SK-N-SH (cell line): ENCODE data around the gene WDR7. TPM values are rescaled to one million over a fixed set of nuclear protein-coding genes. Genes with fewer than 3 reads are reported as not detected.
A peak's percentile ranks its signal among the peaks of the same experiment; 100 is the strongest.

ENCODE experiments used
- CTCF ChIA-PET: fragments of 300-600, 350-600 bp; formaldehyde crosslinking; extraction: SDS; loops from one replicate; lab custom pipeline; 2021; lab: Yijun Ruan, JAX
- POLR2A ChIA-PET: fragments of 350-600 bp; sonication (Branson Sonifier 250); formaldehyde crosslinking; extraction: SDS; loops from one replicate; lab custom pipeline; 2020; ENCODE audit warnings: antibody characterized with exemption, inconsistent platforms; lab: Yijun Ruan, JAX
- DNase-seq: peaks from one replicate; pipeline ENCODE4 v3.0.0; 2012
- H2AFZ ChIP-seq: fragments of 200-600 bp; sonication (generic); 2 replicates; pipeline ENCODE4 v1.8.1; 2016; ENCODE audit warnings: antibody characterized with exemption, mild to moderate bottlenecking, low read depth
- H3F3A ChIP-seq: fragments of 200-600 bp; sonication (generic); replicated peaks from 2 replicates; pipeline ENCODE3; 2016; ENCODE audit warnings: antibody characterized with exemption, mild to moderate bottlenecking; ENCODE audit not compliant: insufficient read depth
- H3K27ac ChIP-seq, 2 experiments: fragments of 200-500 bp in 1 of 2; fragments of 200-600 bp in 1 of 2; sonication (Bioruptor generic) in 1 of 2; sonication (generic), shearing (Covaris generic) in 1 of 2; 2 replicates each; pipeline versions ENCODE4 v1.5.1 to v1.6.1; 2014 to 2016; ENCODE audit warnings: low read depth in 2 of 2, inconsistent platforms in 1 of 2, low read length in 1 of 2, mild to moderate bottlenecking in 1 of 2, mixed read lengths in 1 of 2
- H3K27me3 ChIP-seq: fragments of 200-600 bp; sonication (generic), shearing (Covaris generic); 2 replicates; pipeline ENCODE4 v1.6.1; 2016; ENCODE audit warnings: mixed run types; ENCODE audit not compliant: insufficient read depth
- H3K36me3 ChIP-seq, 2 experiments: fragments of 200-500 bp in 1 of 2; fragments of 200-600 bp in 1 of 2; sonication (Bioruptor generic) in 1 of 2; sonication (generic) in 1 of 2; replicated peaks in 1 of 2; 2 replicates each; pipeline versions ENCODE3 to v1.5.1; 2014 to 2016; ENCODE audit warnings: low read length in 1 of 2, mild to moderate bottlenecking in 1 of 2; ENCODE audit not compliant: insufficient read depth in 2 of 2, control insufficient read depth in 1 of 2
- H3K4me1 ChIP-seq, 2 experiments: fragments of 200-500 bp in 1 of 2; fragments of 200-600 bp in 1 of 2; sonication (Bioruptor generic) in 1 of 2; sonication (generic), shearing (Covaris generic) in 1 of 2; 2 replicates each; pipeline versions ENCODE4 v1.5.1 to v1.6.1; 2014 to 2016; ENCODE audit warnings: low read depth in 1 of 2, low read length in 1 of 2, mixed run types in 1 of 2; ENCODE audit not compliant: insufficient read depth in 2 of 2, control insufficient read depth in 1 of 2
- H3K4me2 ChIP-seq: fragments of 200-600 bp; sonication (generic), shearing (Covaris generic); 2 replicates; pipeline ENCODE4 v1.6.1; 2017; ENCODE audit warnings: mixed run types
- H3K4me3 ChIP-seq, 2 experiments: fragments of 200-500 bp in 1 of 2; fragments of 200-600 bp in 1 of 2; sonication (Bioruptor generic) in 1 of 2; sonication (generic), shearing (Covaris generic) in 1 of 2; 2 replicates each; pipeline versions ENCODE4 v1.5.1 to v1.8.1; 2014 to 2016; ENCODE audit warnings: low read depth in 2 of 2, inconsistent platforms in 1 of 2, low read length in 1 of 2, mild to moderate bottlenecking in 1 of 2, mixed read lengths in 1 of 2, moderate library complexity in 1 of 2
- H3K79me2 ChIP-seq: fragments of 200-600 bp; sonication (generic); 2 replicates; pipeline ENCODE4 v1.8.1; 2017; ENCODE audit warnings: mild to moderate bottlenecking; ENCODE audit not compliant: insufficient read depth
- H3K9ac ChIP-seq: fragments of 200-600 bp; sonication (generic); 2 replicates; pipeline ENCODE4 v1.6.1; 2017; ENCODE audit warnings: mixed run types
- H3K9me2 ChIP-seq: fragments of 200-600 bp; sonication (generic); 2 replicates; pipeline ENCODE4 v1.6.1; 2017; ENCODE audit warnings: mixed run types
- H3K9me3 ChIP-seq: fragments of 200-600 bp; sonication (generic); 2 replicates; pipeline ENCODE4 v1.6.1; 2017; ENCODE audit warnings: mixed run types, mild to moderate bottlenecking, moderate library complexity
- H4K20me1 ChIP-seq: fragments of 200-600 bp; sonication (generic); 2 replicates; pipeline ENCODE4 v1.6.1; 2017; ENCODE audit warnings: mild to moderate bottlenecking, mixed run types; ENCODE audit not compliant: insufficient read depth
- CHD2 ChIP-seq: fragments of 150-350 bp; IDR thresholded peaks from 2 replicates; pipeline ENCODE4 v1.6.1; 2018; ENCODE audit warnings: low read length; ENCODE audit not compliant: partially characterized antibody
- CTCF ChIP-seq: fragments of 200-600 bp; sonication (generic); IDR thresholded peaks from 2 replicates; pipeline ENCODE4 v1.6.1; 2017; ENCODE audit warnings: antibody characterized with exemption, mild to moderate bottlenecking, moderate library complexity
- ELF1 ChIP-seq: IDR thresholded peaks from 2 replicates; pipeline ENCODE4 v1.4.0; 2012
- EZH2phosphoT487 ChIP-seq: fragments of 200-600 bp; sonication (generic); IDR thresholded peaks from 2 replicates; pipeline ENCODE4 v1.6.1; 2017; ENCODE audit warnings: low read depth, mixed run types, mild to moderate bottlenecking, antibody characterized with exemption, moderate library complexity, borderline replicate concordance
- FOSL2 ChIP-seq: IDR thresholded peaks from 2 replicates; pipeline ENCODE4 v1.4.0; 2012; ENCODE audit warnings: low read depth, mild to moderate bottlenecking, moderate library complexity, borderline replicate concordance
- GATA2 ChIP-seq: sonication (generic); formaldehyde crosslinking; IDR thresholded peaks from 2 replicates; pipeline ENCODE4 v1.5.0; 2020; ENCODE audit warnings: mild to moderate bottlenecking, missing genetic modification reagents
- JUND ChIP-seq: IDR thresholded peaks from 2 replicates; pipeline ENCODE4 v1.4.0; 2012
- NFIC ChIP-seq: IDR thresholded peaks from 2 replicates; pipeline ENCODE4 v1.4.0; 2012; ENCODE audit warnings: borderline replicate concordance
- NRF1 ChIP-seq: IDR thresholded peaks from 2 replicates; pipeline ENCODE4 v1.6.1; 2012; ENCODE audit warnings: low read depth, mild to moderate bottlenecking, low read length
- PBX3 ChIP-seq: IDR thresholded peaks from 2 replicates; pipeline ENCODE4; 2012
- POLR2AphosphoS5 ChIP-seq: IDR thresholded peaks from 2 replicates; pipeline ENCODE4 v1.6.1; 2012; ENCODE audit warnings: low read depth, low read length
- RAD21 ChIP-seq: IDR thresholded peaks from 2 replicates; pipeline ENCODE4 v1.6.1; 2012; ENCODE audit warnings: mild to moderate bottlenecking, low read length
- RCOR1 ChIP-seq: fragments of 150-350 bp; IDR thresholded peaks from 2 replicates; pipeline ENCODE4 v1.6.1; 2017; ENCODE audit warnings: antibody characterized with exemption, low read length
- RFX5 ChIP-seq: IDR thresholded peaks from 2 replicates; pipeline ENCODE4 v1.6.1; 2012; ENCODE audit warnings: mild to moderate bottlenecking, improper control_type of control experiment, low read length
- SIN3A ChIP-seq: IDR thresholded peaks from 2 replicates; pipeline ENCODE4 v1.6.1; 2012; ENCODE audit warnings: low read depth, mild to moderate bottlenecking, low read length, moderate library complexity, borderline replicate concordance
- SMC3 ChIP-seq: IDR thresholded peaks from 2 replicates; pipeline ENCODE4 v1.6.1; 2012; ENCODE audit warnings: low read depth, low read length, improper control_type of control experiment
- TAF1 ChIP-seq: IDR thresholded peaks from 2 replicates; pipeline ENCODE4 v1.6.1; 2012; ENCODE audit warnings: low read depth, mild to moderate bottlenecking, low read length, moderate library complexity, borderline replicate concordance
- YY1 ChIP-seq: IDR thresholded peaks from 2 replicates; pipeline ENCODE4 v1.4.0; 2012; ENCODE audit warnings: low read depth, mild to moderate bottlenecking
- WGBS: methylation state at CpG from one replicate; pipeline ENCODE4 v1.1.6; 2017; ENCODE audit warnings: low lambda C conversion rate; 5-methylcytosine and 5-hydroxymethylcytosine counted together
- polyA plus RNA-seq, 3 experiments: library from polyadenylated mRNA; depleted of rRNA; stranded (reverse); fragments of >200 nt; gene quantifications; 2 replicates each; pipeline ENCODE4 v1.2.3, GENCODE V29; 2012
- TF ChIP-seq, protein P1 (sequence below): fragments of 150-350 bp; IDR thresholded peaks from 2 replicates; pipeline ENCODE4 v1.6.1; 2016; ENCODE audit warnings: mild to moderate bottlenecking, low read depth, low read length
- TF ChIP-seq, protein P2 (sequence below): fragments of 150-350 bp; IDR thresholded peaks from 2 replicates; pipeline ENCODE4 v1.6.1; 2017; ENCODE audit warnings: antibody characterized with exemption, low read length, low read depth, borderline replicate concordance
- TF ChIP-seq, protein P3 (sequence below): IDR thresholded peaks from 2 replicates; pipeline ENCODE4 v1.4.0; 2012; ENCODE audit warnings: low read depth

Gene WDR7
- polyA plus RNA-seq, 1 of the 3 experiments (the other 2 are of a cell fraction), result 4.1 TPM

DNA sequence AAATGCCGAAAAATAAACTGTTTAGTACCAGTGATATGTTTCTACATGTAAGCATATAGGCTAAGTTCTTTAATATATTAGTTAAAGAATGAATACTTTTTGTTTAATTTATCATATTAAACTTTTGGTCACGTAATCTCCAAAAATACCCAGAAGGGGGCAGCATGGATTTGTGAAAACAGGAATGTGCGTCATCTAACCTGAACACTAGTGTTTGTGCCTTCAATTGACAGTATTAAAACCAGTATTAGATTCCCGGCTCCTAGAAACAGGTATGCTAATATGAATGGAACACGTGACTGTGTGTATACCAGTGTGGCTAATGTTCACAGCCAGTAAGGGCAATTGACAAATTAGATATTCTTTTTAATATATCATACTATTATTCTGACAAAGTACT, 51.8 kb downstream of the WDR7 start:
- Histone ChIP-seq H3K9me2 (no peaks in the 10 kb centered on the region), H3K27ac (no peak overlapping the region), H3K27me3 (no peaks in the 10 kb centered on the region), H3K4me1 (no peaks in the 10 kb centered on the region), H4K20me1 (no peaks in the 10 kb centered on the region), H3F3A (no peaks in the 10 kb centered on the region), H3K9ac (no peak overlapping the region), H3K79me2 (no peaks in the 10 kb centered on the region), H3K4me3 (no peak overlapping the region), H2AFZ (no peak overlapping the region), H3K9me3 (no peaks in the 10 kb centered on the region), H3K4me2 (no peak overlapping the region), H3K36me3 (no peaks in the 10 kb centered on the region)
- ChIA-PET CTCF (interaction anchor here (0.6 to 3.7 kb wide), 22 partner anchors 8 to 859 kb away, joined by 3 to 18 read pairs (median 4); partner anchors contain the start of gene WDR7), POLR2A (no interaction called here)
- DNase-seq, result peak; percentile 54
- 59% methylated on average over 5 of the region's 5 CpGs for WGBS
- TF ChIP-seq SIN3A (no peak), YY1 (no peak), RFX5 (no peak), CTCF (peak; percentile 65), GATA2 (CRISPR knock-in tag) (no peak), JUND (no peak), POLR2AphosphoS5 (no peak), FOSL2 (no peak), NRF1 (no peak), ELF1 (no peak), PBX3 (no peak), TAF1 (no peak), RCOR1 (no peak), CHD2 (no peak), SMC3 (peak; percentile 31; the same call in 1 of the 2 replicates), NFIC (no peak), RAD21 (peak; percentile 73), EZH2phosphoT487 (no peak)
- TF ChIP-seq, protein P1, sequence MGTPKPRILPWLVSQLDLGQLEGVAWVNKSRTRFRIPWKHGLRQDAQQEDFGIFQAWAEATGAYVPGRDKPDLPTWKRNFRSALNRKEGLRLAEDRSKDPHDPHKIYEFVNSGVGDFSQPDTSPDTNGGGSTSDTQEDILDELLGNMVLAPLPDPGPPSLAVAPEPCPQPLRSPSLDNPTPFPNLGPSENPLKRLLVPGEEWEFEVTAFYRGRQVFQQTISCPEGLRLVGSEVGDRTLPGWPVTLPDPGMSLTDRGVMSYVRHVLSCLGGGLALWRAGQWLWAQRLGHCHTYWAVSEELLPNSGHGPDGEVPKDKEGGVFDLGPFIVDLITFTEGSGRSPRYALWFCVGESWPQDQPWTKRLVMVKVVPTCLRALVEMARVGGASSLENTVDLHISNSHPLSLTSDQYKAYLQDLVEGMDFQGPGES, result no peak
- TF ChIP-seq, protein P2, sequence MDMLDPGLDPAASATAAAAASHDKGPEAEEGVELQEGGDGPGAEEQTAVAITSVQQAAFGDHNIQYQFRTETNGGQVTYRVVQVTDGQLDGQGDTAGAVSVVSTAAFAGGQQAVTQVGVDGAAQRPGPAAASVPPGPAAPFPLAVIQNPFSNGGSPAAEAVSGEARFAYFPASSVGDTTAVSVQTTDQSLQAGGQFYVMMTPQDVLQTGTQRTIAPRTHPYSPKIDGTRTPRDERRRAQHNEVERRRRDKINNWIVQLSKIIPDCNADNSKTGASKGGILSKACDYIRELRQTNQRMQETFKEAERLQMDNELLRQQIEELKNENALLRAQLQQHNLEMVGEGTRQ, result no peak
- TF ChIP-seq, protein P3, sequence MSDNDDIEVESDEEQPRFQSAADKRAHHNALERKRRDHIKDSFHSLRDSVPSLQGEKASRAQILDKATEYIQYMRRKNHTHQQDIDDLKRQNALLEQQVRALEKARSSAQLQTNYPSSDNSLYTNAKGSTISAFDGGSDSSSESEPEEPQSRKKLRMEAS, result no peak
